Keratinocyte (primary cell): ENCODE results near the gene MBNL3. TPM values are rescaled to one million over a fixed set of nuclear protein-coding genes. Genes with fewer than 3 reads are reported as not detected.
A peak's percentile ranks its signal among the peaks of the same experiment; 100 is the strongest.

Source experiments
- DNase-seq: peaks from one replicate; pipeline ENCODE4 v3.0.0-alpha.2; 2011; ENCODE audit warnings: low read depth, missing footprints, low spot score
- FAIRE-seq: peaks from 2 replicates; lab custom pipeline; 2011; peaks lifted over from hg19 to GRCh38; lab: Jason Lieb, UNC
- H2AFZ ChIP-seq: 2 replicates; pipeline ENCODE4 v1.6.0; 2012; ENCODE audit warnings: low read length, control low read depth, inconsistent platforms; ENCODE audit not compliant: control insufficient read depth
- H3K27ac ChIP-seq: 2 replicates; pipeline ENCODE4 v1.5.1; 2011; ENCODE audit warnings: low read length; ENCODE audit not compliant: control insufficient read depth, insufficient read depth
- H3K27me3 ChIP-seq: 3 replicates; pipeline ENCODE4 v1.6.0; 2011; ENCODE audit warnings: low read length; ENCODE audit not compliant: control insufficient read depth, insufficient read depth; ENCODE audit errors: extremely low read depth
- H3K36me3 ChIP-seq, 2 experiments: 2 replicates in 1 of 2; 3 replicates in 1 of 2; pipeline ENCODE4 v1.5.1; 2011; ENCODE audit warnings: low read length in 2 of 2, mild to moderate bottlenecking in 1 of 2; ENCODE audit not compliant: control insufficient read depth in 2 of 2, insufficient read depth in 2 of 2; ENCODE audit errors: extremely low read depth in 1 of 2
- H3K4me1 ChIP-seq: 3 replicates; pipeline ENCODE4 v1.5.1; 2011; ENCODE audit warnings: low read length; ENCODE audit not compliant: control insufficient read depth, insufficient read depth; ENCODE audit errors: extremely low read depth
- H3K4me2 ChIP-seq: 3 replicates; pipeline ENCODE4 v1.6.0; 2011; ENCODE audit warnings: low read depth, low read length; ENCODE audit not compliant: control insufficient read depth, insufficient read depth; ENCODE audit errors: extremely low read depth
- H3K4me3 ChIP-seq, 3 experiments: fragments of 200-600 bp in 1 of 3; sonication (generic) in 1 of 3; 2 replicates in 2 of 3; 3 replicates in 1 of 3; pipeline ENCODE4 v1.5.1; 2011 to 2016; ENCODE audit warnings: low read length in 3 of 3, mild to moderate bottlenecking in 3 of 3, control low read depth in 2 of 3, inconsistent platforms in 1 of 3, low read depth in 1 of 3, mixed read lengths in 1 of 3, mixed run types in 1 of 3, moderate library complexity in 1 of 3; ENCODE audit not compliant: control insufficient read depth in 2 of 3, insufficient read depth in 2 of 3; ENCODE audit errors: extremely low read depth in 1 of 3
- H3K79me2 ChIP-seq: 2 replicates; pipeline ENCODE4 v1.6.0; 2012; ENCODE audit warnings: low read length; ENCODE audit not compliant: control insufficient read depth, insufficient read depth
- H3K9ac ChIP-seq: 3 replicates; pipeline ENCODE4 v1.6.0; 2011; ENCODE audit warnings: low read length; ENCODE audit not compliant: control insufficient read depth, insufficient read depth; ENCODE audit errors: extremely low read depth
- H3K9me1 ChIP-seq: 3 replicates; pipeline ENCODE4 v1.6.0; 2011; ENCODE audit warnings: low read length; ENCODE audit not compliant: control insufficient read depth, insufficient read depth; ENCODE audit errors: extremely low read depth
- H3K9me3 ChIP-seq: 2 replicates; pipeline ENCODE4 v1.5.1; 2012; ENCODE audit warnings: low read depth, low read length; ENCODE audit not compliant: control insufficient read depth
- H4K20me1 ChIP-seq: 3 replicates; pipeline ENCODE4 v1.6.0; 2011; ENCODE audit warnings: low read length; ENCODE audit not compliant: control insufficient read depth, insufficient read depth; ENCODE audit errors: extremely low read depth
- EZH2 ChIP-seq: IDR thresholded peaks from one replicate; pipeline ENCODE4 v1.6.1; 2012; ENCODE audit warnings: inconsistent platforms, mild to moderate bottlenecking, low read length, moderate library complexity
- dilution Hi-C: fragments of 300-500 bp; cut with MboI; formaldehyde crosslinking; loops from one replicate; pipeline ENCODE4 v1.7.0; 2020; ENCODE audit warnings: low sequenced_read_pairs; ENCODE audit not compliant: extremely low pct_ligation_motif_present
- polyA plus RNA-seq, 5 experiments: library from polyadenylated mRNA; depleted of rRNA in 3 of 5; stranded (reverse) in 3 of 5; stranded (forward) in 1 of 5; unstranded in 1 of 5; fragments of >200 nt; gene quantifications; 1 replicate in 1 of 5; 2 replicates in 3 of 5; 3 replicates in 1 of 5; pipeline versions ENCODE4 v1.2.1 to v1.2.3, GENCODE V29; 2011 to 2012; ENCODE audit warnings: missing spikeins in 2 of 5, low read depth in 1 of 5, low replicate concordance in 1 of 5
- TF ChIP-seq, protein P1 (sequence below), 3 experiments: IDR thresholded peaks in 1 of 3; conservative IDR thresholded peaks in 1 of 3; optimal IDR thresholded peaks in 1 of 3; 2 replicates in 2 of 3; 3 replicates in 1 of 3; pipeline versions ENCODE3 to v1.5.1; 2011; ENCODE audit warnings: low read length in 3 of 3, mild to moderate bottlenecking in 3 of 3, moderate library complexity in 2 of 3, control low read depth in 1 of 3, inconsistent platforms in 1 of 3; ENCODE audit not compliant: insufficient read depth in 2 of 3; ENCODE audit errors: extremely low read depth in 1 of 3

The MBNL3 gene
- polyA plus RNA-seq, 1 donor (not counting 4 experiments of a cell fraction or from before 2014, with no cell fraction given), result 6.9 TPM

GRCh38 chrX:132486599-132487178, 2.1 kb downstream of the MBNL3 start:
- Histone ChIP-seq H2AFZ (no peak overlapping the region), H4K20me1 (no peaks in the 10 kb centered on the region), H3K4me1 (peaks cover 7% of the 10 kb centered on the region), H3K36me3 (no peaks in the 10 kb centered on the region), H3K27me3 (no peaks in the 10 kb centered on the region), H3K27ac (no peak overlapping the region), H3K9ac (no peak overlapping the region), H3K9me1 (no peaks in the 10 kb centered on the region), H3K4me2 (peak overlapping the region; percentile 76), H3K79me2 (no peaks in the 10 kb centered on the region), H3K4me3 (peak overlapping the region in 1 of 3 experiments; percentile 5), H3K9me3 (no peaks in the 10 kb centered on the region)
- TF ChIP-seq EZH2, result no peak
- TF ChIP-seq, protein P1, sequence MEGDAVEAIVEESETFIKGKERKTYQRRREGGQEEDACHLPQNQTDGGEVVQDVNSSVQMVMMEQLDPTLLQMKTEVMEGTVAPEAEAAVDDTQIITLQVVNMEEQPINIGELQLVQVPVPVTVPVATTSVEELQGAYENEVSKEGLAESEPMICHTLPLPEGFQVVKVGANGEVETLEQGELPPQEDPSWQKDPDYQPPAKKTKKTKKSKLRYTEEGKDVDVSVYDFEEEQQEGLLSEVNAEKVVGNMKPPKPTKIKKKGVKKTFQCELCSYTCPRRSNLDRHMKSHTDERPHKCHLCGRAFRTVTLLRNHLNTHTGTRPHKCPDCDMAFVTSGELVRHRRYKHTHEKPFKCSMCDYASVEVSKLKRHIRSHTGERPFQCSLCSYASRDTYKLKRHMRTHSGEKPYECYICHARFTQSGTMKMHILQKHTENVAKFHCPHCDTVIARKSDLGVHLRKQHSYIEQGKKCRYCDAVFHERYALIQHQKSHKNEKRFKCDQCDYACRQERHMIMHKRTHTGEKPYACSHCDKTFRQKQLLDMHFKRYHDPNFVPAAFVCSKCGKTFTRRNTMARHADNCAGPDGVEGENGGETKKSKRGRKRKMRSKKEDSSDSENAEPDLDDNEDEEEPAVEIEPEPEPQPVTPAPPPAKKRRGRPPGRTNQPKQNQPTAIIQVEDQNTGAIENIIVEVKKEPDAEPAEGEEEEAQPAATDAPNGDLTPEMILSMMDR (optimal IDR thresholded peaks at IDR 0.05 in 1 of 3, IDR thresholded peaks at IDR 0.05 in 1 of 3, conservative IDR thresholded peaks at IDR 0.05 in 1 of 3; ENCODE audit: extremely low read depth in 1 of 3, insufficient read depth in 2 of 3, low read length in 3 of 3), result no peak
- dilution Hi-C loops, result no loop called here
- DNase-seq, result no peak
- no peak for FAIRE-seq

GRCh38 chrX:132483951-132484350, 4.9 kb downstream of the MBNL3 start:
- dilution Hi-C loops, result no loop called here
- Histone ChIP-seq H3K9me1 (no peaks in the 10 kb centered on the region), H3K9ac (no peak overlapping the region), H3K4me1 (no peaks in the 10 kb centered on the region), H3K27ac (no peak overlapping the region), H2AFZ (no peak overlapping the region), H4K20me1 (no peaks in the 10 kb centered on the region), H3K36me3 (no peaks in the 10 kb centered on the region), H3K4me2 (no peak overlapping the region), H3K9me3 (no peaks in the 10 kb centered on the region), H3K79me2 (no peaks in the 10 kb centered on the region), H3K4me3 (no peak overlapping the region), H3K27me3 (no peaks in the 10 kb centered on the region)
- TF ChIP-seq EZH2, result no peak
- DNase-seq (no peak), FAIRE-seq (no peak)

- H3K9me3 ChIP-seq, result no peaks in the 10 kb centered on the region
- no peaks in the 10 kb centered on the region for H3K79me2 ChIP-seq
- no peak overlapping the region for H3K4me2 ChIP-seq
- no peak overlapping the region for H3K9ac ChIP-seq
- no peak for FAIRE-seq
- dilution Hi-C loops, result no loop called here
- TF ChIP-seq EZH2, result no peak
- TF ChIP-seq, protein P1 (optimal IDR thresholded peaks at IDR 0.05 in 1 of 3, IDR thresholded peaks at IDR 0.05 in 1 of 3, conservative IDR thresholded peaks at IDR 0.05 in 1 of 3; ENCODE audit: extremely low read depth in 1 of 3, insufficient read depth in 2 of 3, low read length in 3 of 3), result no peak
- no peaks in the 10 kb centered on the region for H3K27me3 ChIP-seq
- no peaks in the 10 kb centered on the region for H3K9me1 ChIP-seq
- no peaks in the 10 kb centered on the region for H3K4me1 ChIP-seq
- no peak overlapping the region for H2AFZ ChIP-seq
- H3K27ac ChIP-seq, result no peak overlapping the region
- no peaks in the 10 kb centered on the region for H4K20me1 ChIP-seq
- no peak overlapping the region for H3K4me3 ChIP-seq
- H3K36me3 ChIP-seq, result no peaks in the 10 kb centered on the region
- DNase-seq, result no peak
Measured at GRCh38 chrX:132483488-132483887, 5.3 kb downstream of the MBNL3 start.
